ENCODE data around the gene CASP6.

GRCh38 chr4:109645874-109646710 is 57.2 kb downstream of the CASP6 start:
- TF ChIP-seq CTCF (conservative IDR thresholded peaks at IDR 0.05) (no peak), ZFX (IDR thresholded peaks at IDR 0.05) (no peak)

Data from C4-2B (cell line).